Measurements from ENCODE around the gene CNOT2.

- TF ChIP-seq CTCF (IDR thresholded peaks at IDR 0.05 in 4 of 5, conservative IDR thresholded peaks at IDR 0.05 in 1 of 5) = no peak
- peak in 1 of 2 donors; percentile 8 for TF ChIP-seq POLR2A (IDR thresholded peaks at IDR 0.05)
These were observed 508 bp downstream of the CNOT2 start for GRCh38 chr12:70243510-70244371.

All from gastrocnemius medialis (tissue), 4 donors.